Ishikawa (cell line): ENCODE results near the gene CSNK2B.

Experiments
- CEBPB ChIP-seq: IDR thresholded peaks from 2 replicates; pipeline ENCODE4 v1.6.1; 2012
- CREB1 ChIP-seq: IDR thresholded peaks from 2 replicates; pipeline ENCODE4 v1.6.1; 2012; ENCODE audit warnings: low read depth
- EGR1 ChIP-seq: IDR thresholded peaks from 2 replicates; pipeline ENCODE4 v1.6.1; 2012
- EP300 ChIP-seq: IDR thresholded peaks from 2 replicates; pipeline ENCODE4 v1.6.1; 2012; ENCODE audit warnings: borderline replicate concordance
- MAX ChIP-seq: IDR thresholded peaks from 2 replicates; pipeline ENCODE4 v1.6.1; 2012
- NFIC ChIP-seq: IDR thresholded peaks from 2 replicates; pipeline ENCODE4 v1.6.1; 2012
- RAD21 ChIP-seq: IDR thresholded peaks from 2 replicates; pipeline ENCODE4 v1.6.1; 2012; ENCODE audit warnings: low read depth
- REST ChIP-seq: IDR thresholded peaks from 2 replicates; pipeline ENCODE4 v1.6.1; 2012; ENCODE audit warnings: low read depth, mild to moderate bottlenecking
- TAF1 ChIP-seq: IDR thresholded peaks from 2 replicates; pipeline ENCODE4 v1.6.1; 2012; ENCODE audit warnings: low read depth, mild to moderate bottlenecking
- TEAD4 ChIP-seq: IDR thresholded peaks from 2 replicates; pipeline ENCODE4 v1.6.1; 2012
- USF1 ChIP-seq: IDR thresholded peaks from 2 replicates; pipeline ENCODE4 v1.6.1; 2012
- YY1 ChIP-seq: IDR thresholded peaks from 2 replicates; pipeline ENCODE4 v1.6.1; 2012; ENCODE audit warnings: low read depth

DNA sequence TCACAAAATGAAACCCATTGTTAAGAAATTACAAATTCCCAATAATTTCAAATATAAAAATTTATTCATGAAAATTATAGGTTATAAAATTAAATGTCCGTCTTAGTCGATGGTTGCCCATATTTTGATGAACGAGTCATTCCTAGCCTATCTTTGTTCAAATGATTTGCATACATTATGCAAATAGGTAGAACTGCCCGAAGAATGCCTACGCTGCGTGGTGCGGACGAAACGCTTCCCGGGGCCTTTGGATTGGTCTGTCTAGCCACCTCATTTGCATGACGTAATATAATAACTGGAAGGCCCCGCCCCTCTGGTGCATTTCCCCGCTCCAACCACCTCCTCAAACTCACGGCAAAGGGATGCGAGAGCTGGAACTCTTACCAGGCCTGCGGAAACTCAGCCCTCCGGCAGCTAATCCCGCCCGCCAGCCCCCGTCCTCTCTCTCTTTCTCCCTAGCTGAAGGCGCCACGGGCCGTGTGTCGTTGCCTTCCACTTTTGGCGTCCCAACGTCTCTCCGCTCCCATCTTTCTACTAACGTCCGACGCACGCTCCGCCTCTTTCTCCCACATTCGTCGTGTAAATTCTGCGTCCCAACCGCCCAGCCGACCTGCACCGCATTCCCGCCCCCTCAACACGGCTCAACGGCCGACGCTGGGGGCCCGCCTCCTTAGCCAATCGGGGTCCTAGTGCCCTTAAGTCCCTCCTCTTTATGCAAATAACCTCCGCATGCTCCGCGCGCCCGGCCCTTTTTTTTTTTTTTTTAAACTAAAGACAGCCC, 45.9 kb upstream of the CSNK2B start:
- TF ChIP-seq TEAD4 (peak; percentile 69), EP300 (no peak), CEBPB (no peak), RAD21 (no peak), MAX (peak; percentile 98), TAF1 (no peak), REST (no peak), EGR1 (peak; percentile 72), YY1 (peak; percentile 55; the same call in 1 of the 2 replicates), NFIC (no peak), CREB1 (peak; percentile 71), USF1 (no peak)
